ENCODE results near the gene COPZ2.

GRCh38 chr17:48025040-48025903, 12.3 kb downstream of the COPZ2 start:
- TF ChIP-seq CTCF (IDR thresholded peaks at IDR 0.05) (peak; percentile 63 to 99 (median 76)), POLR2A (IDR thresholded peaks at IDR 0.05) (peak in 1 of 2 donors; percentile 40)
